ENCODE measurements around the gene TRAPPC6A. TPM values are rescaled to one million over a fixed set of nuclear protein-coding genes. Genes with fewer than 3 reads are reported as not detected.

TRAPPC6A gene
- total RNA-seq, 1 experiment from 2014 or later = 26.9 TPM

DNA sequence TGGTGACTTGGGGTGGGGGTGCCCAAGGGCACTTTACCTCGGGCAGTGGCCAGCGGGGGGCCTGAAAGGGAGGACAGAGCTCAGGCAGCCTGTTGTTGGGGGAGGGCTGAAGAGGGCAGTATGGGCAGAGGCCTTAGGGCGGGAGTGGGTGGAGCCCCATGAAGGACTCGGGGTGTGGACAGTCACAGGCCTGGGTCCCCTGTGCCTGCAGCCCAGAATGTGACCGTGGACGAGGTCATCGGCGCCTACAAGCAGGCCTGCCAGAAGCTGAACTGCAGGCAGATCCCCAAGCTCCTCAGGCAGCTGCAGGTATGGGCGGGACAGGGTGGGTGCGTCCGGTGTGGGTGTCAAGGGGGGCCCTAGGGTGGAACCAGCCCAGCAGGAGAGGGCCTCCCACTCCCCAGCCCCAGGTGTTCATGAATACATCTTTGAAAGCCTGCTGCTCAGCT, 39.7 kb downstream of the TRAPPC6A start:
- no peaks in the 10 kb centered on the region for H3K27me3 ChIP-seq (ENCODE audit: insufficient read depth, low read length)
- no peak overlapping the region for H3K4me2 ChIP-seq (ENCODE audit: low read length)
- H3K79me2 ChIP-seq (ENCODE audit: insufficient read depth, low read length) = peaks cover 39% of the 10 kb centered on the region; the same call in 1 of the 2 replicates
- H3K9ac ChIP-seq (ENCODE audit: low read length) = no peak overlapping the region
- TF ChIP-seq EZH2phosphoT487 (IDR thresholded peaks at IDR 0.05; ENCODE audit: borderline replicate concordance) = no peak
- no peak for TF ChIP-seq ZFX (IDR thresholded peaks at IDR 0.05)
- TF ChIP-seq ZBTB33 (IDR thresholded peaks at IDR 0.05; ENCODE audit: extremely low read depth, insufficient replicate concordance, low read length) = no peak
- TF ChIP-seq YY1 (IDR thresholded peaks at IDR 0.05; ENCODE audit: extremely low read depth, insufficient replicate concordance, low read depth, low read length) = no peak
- TF ChIP-seq, protein P1, sequence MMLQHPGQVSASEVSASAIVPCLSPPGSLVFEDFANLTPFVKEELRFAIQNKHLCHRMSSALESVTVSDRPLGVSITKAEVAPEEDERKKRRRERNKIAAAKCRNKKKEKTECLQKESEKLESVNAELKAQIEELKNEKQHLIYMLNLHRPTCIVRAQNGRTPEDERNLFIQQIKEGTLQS (IDR thresholded peaks at IDR 0.05) = no peak
- no peak for TF ChIP-seq TCF7L2 (IDR thresholded peaks at IDR 0.05; ENCODE audit: borderline replicate concordance, extremely low read depth, insufficient read depth, insufficient read length)
- TF ChIP-seq SIN3A (IDR thresholded peaks at IDR 0.05; ENCODE audit: low read depth) = no peak
- no peak for TF ChIP-seq FOSL1 (IDR thresholded peaks at IDR 0.05; ENCODE audit: low read depth)
- TF ChIP-seq, protein P2, sequence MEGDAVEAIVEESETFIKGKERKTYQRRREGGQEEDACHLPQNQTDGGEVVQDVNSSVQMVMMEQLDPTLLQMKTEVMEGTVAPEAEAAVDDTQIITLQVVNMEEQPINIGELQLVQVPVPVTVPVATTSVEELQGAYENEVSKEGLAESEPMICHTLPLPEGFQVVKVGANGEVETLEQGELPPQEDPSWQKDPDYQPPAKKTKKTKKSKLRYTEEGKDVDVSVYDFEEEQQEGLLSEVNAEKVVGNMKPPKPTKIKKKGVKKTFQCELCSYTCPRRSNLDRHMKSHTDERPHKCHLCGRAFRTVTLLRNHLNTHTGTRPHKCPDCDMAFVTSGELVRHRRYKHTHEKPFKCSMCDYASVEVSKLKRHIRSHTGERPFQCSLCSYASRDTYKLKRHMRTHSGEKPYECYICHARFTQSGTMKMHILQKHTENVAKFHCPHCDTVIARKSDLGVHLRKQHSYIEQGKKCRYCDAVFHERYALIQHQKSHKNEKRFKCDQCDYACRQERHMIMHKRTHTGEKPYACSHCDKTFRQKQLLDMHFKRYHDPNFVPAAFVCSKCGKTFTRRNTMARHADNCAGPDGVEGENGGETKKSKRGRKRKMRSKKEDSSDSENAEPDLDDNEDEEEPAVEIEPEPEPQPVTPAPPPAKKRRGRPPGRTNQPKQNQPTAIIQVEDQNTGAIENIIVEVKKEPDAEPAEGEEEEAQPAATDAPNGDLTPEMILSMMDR (IDR thresholded peaks at IDR 0.05 in 2 of 3, conservative IDR thresholded peaks at IDR 0.05 in 1 of 3; ENCODE audit: borderline replicate concordance in 1 of 3, insufficient read depth in 1 of 3, low read depth in 2 of 3, low read length in 2 of 3) = no peak
- no peak for TF ChIP-seq CEBPB (IDR thresholded peaks at IDR 0.05; ENCODE audit: low read depth)
- TF ChIP-seq MAX (IDR thresholded peaks at IDR 0.05) = no peak
- H3K4me3 ChIP-seq (replicated peaks in 1 of 2; ENCODE audit: low read depth in 1 of 2, low read length in 2 of 2) = no peak overlapping the region
- intact Hi-C loops (cut with micrococcal nuclease) = no loop called here
- H2AFZ ChIP-seq (ENCODE audit: low read depth, low read length, poor library complexity, severe bottlenecking) = no peak overlapping the region
- ATAC-seq (no peak), DNase-seq (ENCODE audit: low read depth, low spot score) (no peak)
- RAD21 ChIA-PET (ENCODE audit: low non-redundant PET in 1 of 2, low total read pairs in 2 of 2, uncharacterized antibody in 2 of 2, unreplicated experiment in 2 of 2) = no interaction called here
- H3K9me2 ChIP-seq (ENCODE audit: insufficient read depth) = no peaks in the 10 kb centered on the region
- POLR2A ChIA-PET = no interaction called here
- H4K20me1 ChIP-seq (ENCODE audit: insufficient read depth) = no peaks in the 10 kb centered on the region
- peaks cover 0 to under 1% of the 10 kb centered on the region in 2 experiments; a peak in 2 of 4 replicates for H3K4me1 ChIP-seq (ENCODE audit: control insufficient read depth in 1 of 2, insufficient read depth in 2 of 2, low read length in 2 of 2)
- H3K9me3 ChIP-seq (ENCODE audit: control insufficient read depth in 1 of 2, insufficient read depth in 1 of 2, low read depth in 1 of 2, low read length in 2 of 2) = no peaks in the 10 kb centered on the region
- no peak overlapping the region for H3K27ac ChIP-seq (ENCODE audit: low read depth, low read length)
- no peaks in the 10 kb centered on the region; a peak in 1 of 4 replicates for H3K36me3 ChIP-seq (ENCODE audit: control insufficient read depth in 1 of 2, insufficient read depth in 2 of 2, low read length in 2 of 2)
- CTCF ChIA-PET = no interaction called here
- BruUV-seq (replicated peaks) = no TSS peak
